ENCODE data around the gene YWHAG.
A peak's percentile ranks its signal among the peaks of the same experiment; 100 is the strongest.

The YWHAG gene

GRCh38 chr7:76359111-76359977, 553 bp upstream of the YWHAG start:
- no peak for TF ChIP-seq REST (IDR thresholded peaks at IDR 0.05; ENCODE audit: low read depth)
- peak; percentile 45; the same call in 1 of the 2 replicates for TF ChIP-seq RAD21 (IDR thresholded peaks at IDR 0.05; ENCODE audit: low read depth)
- TF ChIP-seq EP300 (IDR thresholded peaks at IDR 0.05; ENCODE audit: borderline replicate concordance), result no peak; the same call in 1 of the 2 replicates
- TF ChIP-seq TEAD4 (IDR thresholded peaks at IDR 0.05), result no peak
- no peak for TF ChIP-seq EGR1 (IDR thresholded peaks at IDR 0.05)
- TF ChIP-seq CREB1 (IDR thresholded peaks at IDR 0.05; ENCODE audit: low read depth), result peak; percentile 39; the same call in 1 of the 2 replicates
- no peak for TF ChIP-seq USF1 (IDR thresholded peaks at IDR 0.05)
- TF ChIP-seq ZBTB7A (IDR thresholded peaks at IDR 0.05; ENCODE audit: low read depth), result peak; percentile 86
- no peak for TF ChIP-seq FOXM1 (IDR thresholded peaks at IDR 0.05; ENCODE audit: borderline replicate concordance, low read depth)
- TF ChIP-seq TAF1 (IDR thresholded peaks at IDR 0.05; ENCODE audit: low read depth), result peak; percentile 24; the same call in 1 of the 2 replicates
- TF ChIP-seq TCF12 (IDR thresholded peaks at IDR 0.05; ENCODE audit: low read depth), result peak; percentile 11; the same call in 1 of the 2 replicates
- no peak; the same call in 1 of the 2 replicates for TF ChIP-seq YY1 (IDR thresholded peaks at IDR 0.05; ENCODE audit: low read depth)
- no peak for TF ChIP-seq NFIC (IDR thresholded peaks at IDR 0.05)
- no peak for TF ChIP-seq CEBPB (IDR thresholded peaks at IDR 0.05)
- TF ChIP-seq MAX (IDR thresholded peaks at IDR 0.05), result no peak

- TF ChIP-seq MAX (IDR thresholded peaks at IDR 0.05), result peak; percentile 14; the same call in 1 of the 2 replicates
- peak; percentile 23; the same call in 1 of the 2 replicates for TF ChIP-seq EGR1 (IDR thresholded peaks at IDR 0.05)
- TF ChIP-seq EP300 (IDR thresholded peaks at IDR 0.05; ENCODE audit: borderline replicate concordance), result no peak
- TF ChIP-seq REST (IDR thresholded peaks at IDR 0.05; ENCODE audit: low read depth), result no peak
Observed at GRCh38 chr7:76358011-76358480, 745 bp downstream of the YWHAG start.

- TF ChIP-seq MAX (IDR thresholded peaks at IDR 0.05), result no peak
- no peak for TF ChIP-seq NFIC (IDR thresholded peaks at IDR 0.05)
- TF ChIP-seq YY1 (IDR thresholded peaks at IDR 0.05; ENCODE audit: low read depth), result no peak
- no peak for TF ChIP-seq RAD21 (IDR thresholded peaks at IDR 0.05; ENCODE audit: low read depth)
- TF ChIP-seq TAF1 (IDR thresholded peaks at IDR 0.05; ENCODE audit: low read depth), result no peak
- no peak for TF ChIP-seq EP300 (IDR thresholded peaks at IDR 0.05; ENCODE audit: borderline replicate concordance)
- TF ChIP-seq USF1 (IDR thresholded peaks at IDR 0.05), result no peak
Observed at GRCh38 chr7:76357475-76358010, 1.2 kb downstream of the YWHAG start.

GRCh38 chr7:76356823-76357222, 2.0 kb downstream of the YWHAG start:
- no peak for TF ChIP-seq TCF12 (IDR thresholded peaks at IDR 0.05; ENCODE audit: low read depth)
- no peak for TF ChIP-seq EP300 (IDR thresholded peaks at IDR 0.05; ENCODE audit: borderline replicate concordance)
- TF ChIP-seq RAD21 (IDR thresholded peaks at IDR 0.05; ENCODE audit: low read depth), result no peak
- TF ChIP-seq REST (IDR thresholded peaks at IDR 0.05; ENCODE audit: low read depth), result no peak
- TF ChIP-seq YY1 (IDR thresholded peaks at IDR 0.05; ENCODE audit: low read depth), result no peak
- no peak for TF ChIP-seq NFIC (IDR thresholded peaks at IDR 0.05)
- no peak for TF ChIP-seq CEBPB (IDR thresholded peaks at IDR 0.05)
- no peak for TF ChIP-seq TAF1 (IDR thresholded peaks at IDR 0.05; ENCODE audit: low read depth)
- no peak for TF ChIP-seq MAX (IDR thresholded peaks at IDR 0.05)
- TF ChIP-seq ZBTB7A (IDR thresholded peaks at IDR 0.05; ENCODE audit: low read depth), result no peak
- TF ChIP-seq FOXM1 (IDR thresholded peaks at IDR 0.05; ENCODE audit: borderline replicate concordance, low read depth), result no peak
- TF ChIP-seq USF1 (IDR thresholded peaks at IDR 0.05), result no peak
- no peak for TF ChIP-seq TEAD4 (IDR thresholded peaks at IDR 0.05)
